Measurements from ENCODE around the gene FIGNL2.

The FIGNL2 gene

DNA sequence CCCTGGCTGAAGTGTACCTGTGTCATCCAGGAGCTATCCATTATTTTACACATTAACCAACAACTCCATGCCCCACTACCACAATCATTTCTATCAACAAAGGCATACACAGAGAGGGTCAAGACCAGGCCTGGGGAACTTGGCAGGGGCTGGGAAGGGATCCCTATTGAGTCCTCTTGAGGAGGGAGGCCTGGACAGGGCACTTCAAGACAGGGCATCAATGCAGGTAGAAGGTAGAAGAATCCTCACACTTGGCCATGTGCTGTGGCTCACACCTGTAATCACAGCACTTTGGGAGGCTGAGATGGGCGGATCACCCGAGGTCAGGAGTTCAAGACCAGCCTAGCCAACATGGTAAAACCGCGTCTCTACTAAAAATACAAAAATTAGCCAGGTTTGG, 26.0 kb upstream of the FIGNL2 start:
- H3K4me3 ChIP-seq (ENCODE audit: low read depth, low read length) = no peak overlapping the region
- DNase-seq (ENCODE audit: low read depth, low spot score) = no peak
- TF ChIP-seq, protein P1, sequence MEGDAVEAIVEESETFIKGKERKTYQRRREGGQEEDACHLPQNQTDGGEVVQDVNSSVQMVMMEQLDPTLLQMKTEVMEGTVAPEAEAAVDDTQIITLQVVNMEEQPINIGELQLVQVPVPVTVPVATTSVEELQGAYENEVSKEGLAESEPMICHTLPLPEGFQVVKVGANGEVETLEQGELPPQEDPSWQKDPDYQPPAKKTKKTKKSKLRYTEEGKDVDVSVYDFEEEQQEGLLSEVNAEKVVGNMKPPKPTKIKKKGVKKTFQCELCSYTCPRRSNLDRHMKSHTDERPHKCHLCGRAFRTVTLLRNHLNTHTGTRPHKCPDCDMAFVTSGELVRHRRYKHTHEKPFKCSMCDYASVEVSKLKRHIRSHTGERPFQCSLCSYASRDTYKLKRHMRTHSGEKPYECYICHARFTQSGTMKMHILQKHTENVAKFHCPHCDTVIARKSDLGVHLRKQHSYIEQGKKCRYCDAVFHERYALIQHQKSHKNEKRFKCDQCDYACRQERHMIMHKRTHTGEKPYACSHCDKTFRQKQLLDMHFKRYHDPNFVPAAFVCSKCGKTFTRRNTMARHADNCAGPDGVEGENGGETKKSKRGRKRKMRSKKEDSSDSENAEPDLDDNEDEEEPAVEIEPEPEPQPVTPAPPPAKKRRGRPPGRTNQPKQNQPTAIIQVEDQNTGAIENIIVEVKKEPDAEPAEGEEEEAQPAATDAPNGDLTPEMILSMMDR (IDR thresholded peaks at IDR 0.05; ENCODE audit: low read depth, low read length) = no peak
- in situ Hi-C loops (cut with HindIII; ENCODE audit: low sequenced_read_pairs) = no loop called here

DNA sequence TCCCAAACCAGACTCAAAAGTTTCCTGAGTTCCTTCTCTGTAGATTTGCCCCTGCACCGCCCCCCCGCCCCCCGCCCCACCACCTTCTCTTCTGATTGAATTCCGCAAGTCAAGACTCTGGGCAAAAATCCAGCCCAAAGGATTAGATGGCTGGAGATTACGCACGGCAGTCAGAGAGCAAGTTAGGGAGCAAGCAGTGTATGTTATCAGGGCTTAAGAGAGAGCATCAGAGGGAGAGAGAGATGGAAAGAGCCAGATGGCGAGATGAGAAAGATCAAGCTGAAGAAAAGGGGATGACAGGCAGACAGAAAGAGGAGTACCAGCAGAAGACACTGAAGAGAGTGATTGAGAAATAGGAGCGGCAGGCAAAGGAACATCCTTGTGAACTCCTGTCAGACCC, 25.5 kb upstream of the FIGNL2 start:
- TF ChIP-seq, protein P1 (IDR thresholded peaks at IDR 0.05; ENCODE audit: low read depth, low read length) = no peak
- in situ Hi-C loops (cut with HindIII; ENCODE audit: low sequenced_read_pairs) = no loop called here
- H3K4me3 ChIP-seq (ENCODE audit: low read depth, low read length) = no peak overlapping the region
- DNase-seq (ENCODE audit: low read depth, low spot score) = no peak

DNA sequence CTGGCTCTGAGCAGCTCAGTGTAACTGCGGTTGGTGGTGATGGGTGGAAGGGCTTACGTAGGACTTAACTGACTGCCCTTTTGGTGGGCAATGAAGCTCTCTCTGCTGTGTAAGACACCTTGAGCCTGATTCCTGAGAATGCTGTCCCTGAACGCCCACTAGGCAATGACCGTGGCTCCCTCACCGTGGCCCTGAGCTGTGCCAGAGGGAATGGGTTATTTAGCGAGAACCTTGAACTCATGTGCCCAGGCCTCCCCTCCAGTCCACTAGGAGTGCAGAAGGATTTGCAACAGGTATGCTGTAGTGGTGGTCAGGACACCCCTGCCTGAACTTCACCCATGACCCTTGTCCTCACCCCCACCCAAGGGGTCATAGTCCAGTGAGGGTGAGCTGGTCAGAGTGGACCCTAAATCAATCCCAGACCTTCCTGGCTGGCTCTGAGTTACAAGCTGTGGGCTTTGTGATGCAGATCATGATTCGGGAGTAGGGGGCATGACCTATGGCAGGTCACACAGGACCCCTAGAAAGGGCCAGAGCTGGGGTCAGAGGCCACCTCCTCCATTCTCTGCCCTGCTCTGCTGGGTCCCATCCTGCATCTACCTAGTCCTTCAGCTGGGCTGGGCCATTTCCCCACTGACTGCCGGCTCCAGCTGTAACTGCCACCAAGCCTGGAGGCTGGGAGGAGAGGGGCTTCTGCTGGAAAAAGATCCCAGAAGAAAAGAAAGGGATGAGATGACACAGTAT, 24.9 kb upstream of the FIGNL2 start:
- in situ Hi-C loops (cut with HindIII; ENCODE audit: low sequenced_read_pairs) = no loop called here
- TF ChIP-seq, protein P1 (IDR thresholded peaks at IDR 0.05; ENCODE audit: low read depth, low read length) = no peak
- no peak overlapping the region for H3K4me3 ChIP-seq (ENCODE audit: low read depth, low read length)
- DNase-seq (ENCODE audit: low read depth, low spot score) = no peak

DNA sequence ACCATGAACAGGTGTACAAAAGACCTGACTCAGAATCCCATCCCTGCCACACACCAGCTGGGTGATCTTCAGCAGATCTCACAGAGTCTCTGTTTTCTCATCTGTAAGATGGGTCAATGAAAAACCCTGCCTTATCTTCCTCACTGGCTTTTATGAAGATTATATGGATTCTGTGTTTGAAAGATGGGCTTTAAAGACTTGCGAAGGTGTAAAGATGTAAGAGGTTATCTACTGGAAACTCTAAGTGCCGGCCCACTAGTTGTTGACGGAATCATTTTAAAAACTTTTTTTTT, 24.1 kb upstream of the FIGNL2 start:
- no peak overlapping the region for H3K4me3 ChIP-seq (ENCODE audit: low read depth, low read length)
- TF ChIP-seq, protein P1 (IDR thresholded peaks at IDR 0.05; ENCODE audit: low read depth, low read length) = no peak
- in situ Hi-C loops (cut with HindIII; ENCODE audit: low sequenced_read_pairs) = no loop called here
- no peak for DNase-seq (ENCODE audit: low read depth, low spot score)

DNA sequence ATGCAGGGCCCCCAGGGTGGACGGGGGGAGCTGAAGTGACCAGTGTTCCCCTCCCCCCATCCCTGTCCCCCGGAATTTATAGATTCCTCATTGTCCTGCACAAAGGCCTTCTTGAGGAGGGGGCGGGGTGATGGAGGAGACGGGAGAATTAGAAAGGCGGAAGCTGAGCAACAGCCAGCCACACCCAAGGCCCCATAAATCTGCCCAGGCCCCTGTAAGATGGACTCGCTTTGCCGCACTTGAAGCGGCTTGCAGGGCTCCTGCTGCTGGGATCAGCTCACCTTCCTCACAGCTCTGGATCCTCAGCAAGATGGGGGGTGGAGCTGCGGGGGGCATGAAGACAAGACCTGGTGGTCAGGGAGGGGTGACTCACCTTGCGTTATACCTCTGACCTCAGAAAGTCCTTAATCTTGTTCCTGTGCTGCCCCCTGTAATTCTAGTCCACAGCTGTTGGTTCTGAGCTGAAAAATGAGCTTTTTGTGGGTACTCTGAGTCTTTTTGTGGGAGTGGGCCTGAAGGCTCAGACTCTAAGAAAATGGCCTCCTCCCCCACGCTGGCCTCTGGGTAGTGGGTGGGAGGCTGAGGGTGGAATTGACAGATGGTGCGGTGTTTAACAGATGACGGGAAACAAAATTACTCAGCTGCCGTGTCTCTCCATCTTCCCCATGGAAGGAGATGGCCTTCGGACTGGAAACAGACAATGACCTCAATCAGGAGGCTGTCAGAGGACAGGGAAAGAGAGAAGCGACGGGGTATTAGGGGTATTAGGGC, 23.6 kb upstream of the FIGNL2 start:
- DNase-seq (ENCODE audit: low read depth, low spot score) = no peak
- H3K4me3 ChIP-seq (ENCODE audit: low read depth, low read length) = no peak overlapping the region
- in situ Hi-C loops (cut with HindIII; ENCODE audit: low sequenced_read_pairs) = no loop called here

DNA sequence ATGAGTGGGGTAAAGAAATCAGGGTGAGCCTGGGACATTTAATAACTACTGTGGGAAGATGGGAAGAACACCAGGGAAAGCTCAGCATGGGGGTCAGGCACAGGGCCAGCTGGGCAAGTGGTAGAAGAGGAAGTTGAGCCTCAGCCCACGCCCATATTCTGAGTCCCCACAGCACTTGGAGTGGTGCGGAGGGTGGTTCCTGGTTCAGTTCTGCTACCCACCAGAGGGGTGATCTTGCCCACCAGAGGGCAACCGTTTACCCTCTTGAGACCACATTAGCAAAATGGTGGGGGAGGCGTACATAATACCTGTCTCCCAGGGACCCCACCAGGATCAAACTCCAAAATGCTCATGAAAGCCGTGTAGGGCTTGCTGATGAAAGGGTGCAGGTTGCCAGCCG, 22.6 kb upstream of the FIGNL2 start:
- H3K4me3 ChIP-seq (ENCODE audit: low read depth, low read length) = no peak overlapping the region
- no peak for DNase-seq (ENCODE audit: low read depth, low spot score)
- in situ Hi-C loops (cut with HindIII; ENCODE audit: low sequenced_read_pairs) = no loop called here
- TF ChIP-seq, protein P1 (IDR thresholded peaks at IDR 0.05; ENCODE audit: low read depth, low read length) = no peak

More for the DNA sequence above, 23.6 kb upstream of the FIGNL2 start:
- TF ChIP-seq, protein P1 (IDR thresholded peaks at IDR 0.05; ENCODE audit: low read depth, low read length) = no peak

All from astrocyte of the spinal cord (primary cell).